Measurements from ENCODE around the gene NAB2.

Gene NAB2

GRCh38 chr12:57087691-57088353, 1.1 kb upstream of the NAB2 start:
- no peaks in the 10 kb centered on the region for H3K9me2 ChIP-seq (replicated peaks; ENCODE audit: insufficient read depth, low read length)
- H3F3A ChIP-seq (ENCODE audit: insufficient read depth) = peaks cover 35% of the 10 kb centered on the region
- H3K4me2 ChIP-seq (ENCODE audit: low read depth, low read length, poor library complexity, severe bottlenecking) = peak overlapping the region; percentile 95
- H3K36me3 ChIP-seq (ENCODE audit: low read length) = no peaks in the 10 kb centered on the region
- no peak for TF ChIP-seq EZH2phosphoT487 (conservative IDR thresholded peaks at IDR 0.05; ENCODE audit: low read length)
- TF ChIP-seq, protein P1, sequence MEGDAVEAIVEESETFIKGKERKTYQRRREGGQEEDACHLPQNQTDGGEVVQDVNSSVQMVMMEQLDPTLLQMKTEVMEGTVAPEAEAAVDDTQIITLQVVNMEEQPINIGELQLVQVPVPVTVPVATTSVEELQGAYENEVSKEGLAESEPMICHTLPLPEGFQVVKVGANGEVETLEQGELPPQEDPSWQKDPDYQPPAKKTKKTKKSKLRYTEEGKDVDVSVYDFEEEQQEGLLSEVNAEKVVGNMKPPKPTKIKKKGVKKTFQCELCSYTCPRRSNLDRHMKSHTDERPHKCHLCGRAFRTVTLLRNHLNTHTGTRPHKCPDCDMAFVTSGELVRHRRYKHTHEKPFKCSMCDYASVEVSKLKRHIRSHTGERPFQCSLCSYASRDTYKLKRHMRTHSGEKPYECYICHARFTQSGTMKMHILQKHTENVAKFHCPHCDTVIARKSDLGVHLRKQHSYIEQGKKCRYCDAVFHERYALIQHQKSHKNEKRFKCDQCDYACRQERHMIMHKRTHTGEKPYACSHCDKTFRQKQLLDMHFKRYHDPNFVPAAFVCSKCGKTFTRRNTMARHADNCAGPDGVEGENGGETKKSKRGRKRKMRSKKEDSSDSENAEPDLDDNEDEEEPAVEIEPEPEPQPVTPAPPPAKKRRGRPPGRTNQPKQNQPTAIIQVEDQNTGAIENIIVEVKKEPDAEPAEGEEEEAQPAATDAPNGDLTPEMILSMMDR (IDR thresholded peaks at IDR 0.05; ENCODE audit: insufficient read depth, low read length, poor library complexity, severe bottlenecking) = no peak
- peaks cover 9% of the 10 kb centered on the region; the same call in 1 of the 2 replicates for H3K79me2 ChIP-seq (ENCODE audit: insufficient read depth, low read length)
- H3K9ac ChIP-seq (ENCODE audit: low read length) = peak overlapping the region; percentile 74
- H2AFZ ChIP-seq (ENCODE audit: low read depth, low read length, severe bottlenecking) = peak overlapping the region; percentile 69
- H3K4me3 ChIP-seq (ENCODE audit: insufficient read depth, low read length, poor library complexity, severe bottlenecking) = peak overlapping the region; percentile 63
- H3K27me3 ChIP-seq (ENCODE audit: low read length) = no peaks in the 10 kb centered on the region
- H3K9me3 ChIP-seq (ENCODE audit: insufficient read depth, low read length) = no peaks in the 10 kb centered on the region
- peak overlapping the region; percentile 91 for H3K27ac ChIP-seq (ENCODE audit: low read depth, low read length)
- H4K20me1 ChIP-seq (ENCODE audit: low read depth, low read length) = no peaks in the 10 kb centered on the region

- no peaks in the 10 kb centered on the region for H4K20me1 ChIP-seq (ENCODE audit: low read depth, low read length)
- no peaks in the 10 kb centered on the region for H3K9me3 ChIP-seq (ENCODE audit: insufficient read depth, low read length)
- peak overlapping the region; percentile 86 for H3K9ac ChIP-seq (ENCODE audit: low read length)
- peak overlapping the region; percentile 5 for H2AFZ ChIP-seq (ENCODE audit: low read depth, low read length, severe bottlenecking)
- TF ChIP-seq EZH2phosphoT487 (conservative IDR thresholded peaks at IDR 0.05; ENCODE audit: low read length) = no peak
- TF ChIP-seq, protein P1 (IDR thresholded peaks at IDR 0.05; ENCODE audit: insufficient read depth, low read length, poor library complexity, severe bottlenecking) = no peak
- peak overlapping the region; percentile 85 for H3K4me2 ChIP-seq (ENCODE audit: low read depth, low read length, poor library complexity, severe bottlenecking)
- H3K27me3 ChIP-seq (ENCODE audit: low read length) = no peaks in the 10 kb centered on the region
- peaks cover 39% of the 10 kb centered on the region for H3F3A ChIP-seq (ENCODE audit: insufficient read depth)
- H3K79me2 ChIP-seq (ENCODE audit: insufficient read depth, low read length) = peaks cover 9% of the 10 kb centered on the region; the same call in 1 of the 2 replicates
- H3K9me2 ChIP-seq (replicated peaks; ENCODE audit: insufficient read depth, low read length) = no peaks in the 10 kb centered on the region
- H3K4me3 ChIP-seq (ENCODE audit: insufficient read depth, low read length, poor library complexity, severe bottlenecking) = peak overlapping the region; percentile 85
- no peaks in the 10 kb centered on the region for H3K36me3 ChIP-seq (ENCODE audit: low read length)
- peak overlapping the region; percentile 67 for H3K27ac ChIP-seq (ENCODE audit: low read depth, low read length)
Measured at GRCh38 chr12:57089271-57090245, 644 bp downstream of the NAB2 start.

- Histone ChIP-seq H3K27ac (ENCODE audit: low read depth, low read length) (no peak overlapping the region), H3K4me3 (ENCODE audit: insufficient read depth, low read length, poor library complexity, severe bottlenecking) (no peak overlapping the region), H4K20me1 (ENCODE audit: low read depth, low read length) (no peaks in the 10 kb centered on the region), H3K4me2 (ENCODE audit: low read depth, low read length, poor library complexity, severe bottlenecking) (peak overlapping the region; percentile 85), H3F3A (ENCODE audit: insufficient read depth) (peaks cover 41% of the 10 kb centered on the region), H3K9me3 (ENCODE audit: insufficient read depth, low read length) (no peaks in the 10 kb centered on the region), H3K36me3 (ENCODE audit: low read length) (no peaks in the 10 kb centered on the region), H3K9ac (ENCODE audit: low read length) (no peak overlapping the region), H2AFZ (ENCODE audit: low read depth, low read length, severe bottlenecking) (no peak overlapping the region), H3K9me2 (replicated peaks; ENCODE audit: insufficient read depth, low read length) (no peaks in the 10 kb centered on the region), H3K79me2 (ENCODE audit: insufficient read depth, low read length) (peaks cover 9% of the 10 kb centered on the region; the same call in 1 of the 2 replicates), H3K27me3 (ENCODE audit: low read length) (no peaks in the 10 kb centered on the region)
- TF ChIP-seq, protein P1 (IDR thresholded peaks at IDR 0.05; ENCODE audit: insufficient read depth, low read length, poor library complexity, severe bottlenecking) = no peak
- no peak for TF ChIP-seq EZH2phosphoT487 (conservative IDR thresholded peaks at IDR 0.05; ENCODE audit: low read length)
Measured at GRCh38 chr12:57090490-57090889, 1.6 kb downstream of the NAB2 start.

Data from SU-DHL-6 (cell line).